ENCODE data around the gene WFDC8. TPM values are rescaled to one million over a fixed set of nuclear protein-coding genes. Genes with fewer than 3 reads are reported as not detected.
"Not testable (repeated sequence)": the region's sequence is repeated elsewhere in the genome, so short reads cannot be mapped to it uniquely, and the experiment has no call there.

WFDC8 gene
- total and polyA plus RNA-seq, 2 of the 13 experiments (the other 11 are each of a cell fraction or from before 2014, with no cell fraction given) = not detected

DNA sequence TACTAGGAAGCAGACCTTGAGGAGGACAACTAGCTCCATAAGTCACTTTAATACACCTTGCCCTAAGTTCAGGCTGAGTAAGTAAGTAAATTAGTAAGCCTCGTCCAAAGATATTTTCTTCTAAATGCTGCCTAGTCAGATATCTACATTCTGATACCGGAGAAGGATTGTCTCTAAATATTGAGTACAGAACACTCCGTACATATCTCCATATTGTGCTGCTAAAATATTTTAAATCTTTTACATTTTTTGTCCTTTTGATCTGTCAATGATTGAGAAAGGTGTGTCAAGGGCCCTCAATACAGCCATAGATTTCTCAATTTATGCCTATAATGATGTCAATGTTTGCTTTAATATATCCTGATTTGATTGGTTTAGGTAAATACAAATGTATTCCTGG, 3.2 kb downstream of the WFDC8 start:
- Histone ChIP-seq H2AFZ (ENCODE audit: low read length) (no peak overlapping the region), H3K9ac (ENCODE audit: insufficient read depth, low read depth, low read length) (no peak overlapping the region), H3K4me3 (replicated peaks in 1 of 3; ENCODE audit: insufficient read depth in 1 of 3, low read depth in 2 of 3, low read length in 3 of 3) (no peak overlapping the region), H3K27me3 (ENCODE audit: control insufficient read depth in 1 of 2, insufficient read depth in 2 of 2, low read length in 2 of 2) (peaks cover 0 to 5% of the 10 kb centered on the region in 2 experiments; a peak in 1 of 5 replicates), H3K79me2 (ENCODE audit: insufficient read depth, low read length) (no peaks in the 10 kb centered on the region), H3K4me2 (ENCODE audit: low read depth, low read length) (no peak overlapping the region), H4K20me1 (ENCODE audit: insufficient read depth, low read length) (no peaks in the 10 kb centered on the region), H3K4me1 (ENCODE audit: insufficient read depth, low read length) (peaks cover 5% of the 10 kb centered on the region; the same call in 1 of the 2 replicates), H3K9me3 (ENCODE audit: low read length) (no peaks in the 10 kb centered on the region), H3K36me3 (replicated peaks in 1 of 2; ENCODE audit: control insufficient read depth in 1 of 2, insufficient read depth in 2 of 2, low read length in 2 of 2) (no peaks in the 10 kb centered on the region), H3K27ac (ENCODE audit: extremely low read length, insufficient read depth, low read length) (no peak overlapping the region)
- CTCF ChIA-PET (ENCODE audit: low intra/inter-chr PET ratio, low total read pairs) = no interaction called here
- FAIRE-seq = no peak
- in situ Hi-C loops (cut with HindIII; ENCODE audit: extremely low pct_ligation_motif_present, low pct_unique_long_range_greater_than_20kb) (no loop called here), intact Hi-C loops (cut with micrococcal nuclease; ENCODE audit: unreplicated experiment) (no loop called here)
- 41% methylated on average over 3 of the region's 3 CpGs for WGBS (ENCODE audit: low lambda C conversion rate)
- ATAC-seq = no peak
- TF ChIP-seq IRF1 (CRISPR knock-in tag; IDR thresholded peaks at IDR 0.05; ENCODE audit: low read depth) (no peak), ZNF883 (CRISPR knock-in tag; IDR thresholded peaks at IDR 0.05; ENCODE audit: not compliant biosample characterization) (no peak), ZNF343 (CRISPR knock-in tag; IDR thresholded peaks at IDR 0.05) (no peak), ZNF674 (CRISPR knock-in tag; IDR thresholded peaks at IDR 0.05; ENCODE audit: low read depth) (no peak), RNF2 (conservative IDR thresholded peaks at IDR 0.05; ENCODE audit: low read depth) (no peak), ZNF878 (CRISPR knock-in tag; IDR thresholded peaks at IDR 0.05) (no peak), XBP1 (CRISPR knock-in tag; IDR thresholded peaks at IDR 0.05) (no peak), ZSCAN21 (CRISPR knock-in tag; IDR thresholded peaks at IDR 0.05; ENCODE audit: borderline replicate concordance) (no peak), GATAD2A (CRISPR knock-in tag; IDR thresholded peaks at IDR 0.05) (no peak), ZNF331 (CRISPR knock-in tag; IDR thresholded peaks at IDR 0.05) (no peak), KDM5A (IDR thresholded peaks at IDR 0.05; ENCODE audit: borderline replicate concordance, low read length) (no peak), MBNL3 (CRISPR knock-in tag; conservative IDR thresholded peaks at IDR 0.05) (no peak)
- TF ChIP-seq, protein P1, sequence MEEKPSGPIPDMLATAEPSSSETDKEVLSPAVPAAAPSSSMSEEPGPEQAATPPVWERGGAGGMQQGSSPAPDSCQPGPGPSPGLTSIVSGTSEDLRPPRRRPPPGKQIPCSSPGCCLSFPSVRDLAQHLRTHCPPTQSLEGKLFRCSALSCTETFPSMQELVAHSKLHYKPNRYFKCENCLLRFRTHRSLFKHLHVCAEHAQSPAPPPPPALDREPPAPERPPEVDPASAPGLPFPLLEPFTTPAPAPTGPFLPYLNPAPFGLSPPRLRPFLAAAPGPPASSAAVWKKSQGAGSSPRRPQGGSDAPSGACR (CRISPR knock-in tag; IDR thresholded peaks at IDR 0.05) = no peak
- no peak for DNase-seq (ENCODE audit: low spot score)
- BruUV-seq (replicated peaks) = no TSS peak
- POLR2A ChIA-PET = no interaction called here

GRCh38 chr20:45569650-45570049, 9.4 kb downstream of the WFDC8 start:
- FAIRE-seq; ATAC-seq; DNase-seq (ENCODE audit: low spot score); H3K4me1 ChIP-seq (ENCODE audit: insufficient read depth, low read length); H2AFZ ChIP-seq (ENCODE audit: low read length); H3K9me3 ChIP-seq (ENCODE audit: low read length); BruUV-seq (replicated peaks); H3K9ac ChIP-seq (ENCODE audit: insufficient read depth, low read depth, low read length); H3K4me2 ChIP-seq (ENCODE audit: low read depth, low read length); H4K20me1 ChIP-seq (ENCODE audit: insufficient read depth, low read length); H3K36me3 ChIP-seq (replicated peaks in 1 of 2; ENCODE audit: control insufficient read depth in 1 of 2, insufficient read depth in 2 of 2, low read length in 2 of 2); CTCF ChIA-PET (ENCODE audit: low intra/inter-chr PET ratio, low total read pairs); H3K4me3 ChIP-seq (replicated peaks in 1 of 3; ENCODE audit: insufficient read depth in 1 of 3, low read depth in 2 of 3, low read length in 3 of 3); H3K27ac ChIP-seq (ENCODE audit: extremely low read length, insufficient read depth, low read length); H3K79me2 ChIP-seq (ENCODE audit: insufficient read depth, low read length); in situ Hi-C loops (cut with HindIII; ENCODE audit: extremely low pct_ligation_motif_present, low pct_unique_long_range_greater_than_20kb); POLR2A ChIA-PET; intact Hi-C loops (cut with micrococcal nuclease; ENCODE audit: unreplicated experiment); H3K27me3 ChIP-seq (ENCODE audit: control insufficient read depth in 1 of 2, insufficient read depth in 2 of 2, low read length in 2 of 2): not testable (repeated sequence)
- WGBS (ENCODE audit: low lambda C conversion rate) = 0% methylated on average over 1 of the region's 1 CpG
